Measurements from ENCODE around the gene UCKL1. TPM values are rescaled to one million over a fixed set of nuclear protein-coding genes. Genes with fewer than 3 reads are reported as not detected.

UCKL1 gene
- 10 to 100 TPM; 32.3 to 80.1 (median 52.5) TPM for total RNA-seq

- TF ChIP-seq POLR2AphosphoS5 (IDR thresholded peaks at IDR 0.05) (peak in 1 of 3 donors; percentile 27), EP300 (IDR thresholded peaks at IDR 0.05) (no peak), POLR2A (IDR thresholded peaks at IDR 0.05) (peak in 1 of 2 donors; percentile 56)
- H3K9me3 ChIP-seq, result no peaks in the 10 kb centered on the region
- peak within 1 kb of the TSS; percentile 82 for H3K4me3 ChIP-seq
- DNase-seq (ENCODE audit: low spot score in 2 of 2), result peak; percentile 95
- peak within 1 kb of the TSS; percentile 91 for H3K27ac ChIP-seq
- peaks cover 22% of the 10 kb centered on the region for H3K36me3 ChIP-seq
- no peaks in the 10 kb centered on the region for H3K27me3 ChIP-seq
- H3K4me1 ChIP-seq, result peaks cover 66% of the 10 kb centered on the region
- 2% methylated on average over 22 of the region's 105 CpGs for WGBS
These were observed at the start of gene UCKL1 for GRCh38 chr20:63955827-63956663. TSS of gene UCKL1 (minus strand) at chr20:63956416. CDS start at chr20:63956372, 44 bp downstream.

GRCh38 chr20:64005394-64005793 lies 49.2 kb upstream of the UCKL1 start:
- H3K27me3 ChIP-seq, result no peaks in the 10 kb centered on the region
- DNase-seq (ENCODE audit: low spot score in 2 of 2), result no peak
- H3K9me3 ChIP-seq, result no peaks in the 10 kb centered on the region
- H3K4me3 ChIP-seq, result no peak overlapping the region
- peaks cover 84% of the 10 kb centered on the region for H3K36me3 ChIP-seq
- 87% methylated on average over 6 of the region's 6 CpGs for WGBS
- TF ChIP-seq CTCF (IDR thresholded peaks at IDR 0.05), result no peak
- TF ChIP-seq EP300 (IDR thresholded peaks at IDR 0.05), result no peak
- no peak for TF ChIP-seq POLR2A (IDR thresholded peaks at IDR 0.05)
- no peak for TF ChIP-seq POLR2AphosphoS5 (IDR thresholded peaks at IDR 0.05)
- H3K4me1 ChIP-seq, result peaks cover 19% of the 10 kb centered on the region
- H3K27ac ChIP-seq, result no peak overlapping the region

GRCh38 chr20:64003960-64004725 lies 47.9 kb upstream of the UCKL1 start:
- H3K9me3 ChIP-seq, result no peaks in the 10 kb centered on the region
- H3K4me3 ChIP-seq, result no peak overlapping the region
- WGBS, result 51% methylated on average over 5 of the region's 7 CpGs
- DNase-seq (ENCODE audit: low spot score in 2 of 2), result no peak
- no peak overlapping the region for H3K27ac ChIP-seq
- TF ChIP-seq POLR2A (IDR thresholded peaks at IDR 0.05) (no peak), EP300 (IDR thresholded peaks at IDR 0.05) (no peak), POLR2AphosphoS5 (IDR thresholded peaks at IDR 0.05) (no peak)
- peaks cover 89% of the 10 kb centered on the region for H3K36me3 ChIP-seq
- peaks cover 19% of the 10 kb centered on the region for H3K4me1 ChIP-seq
- H3K27me3 ChIP-seq, result no peaks in the 10 kb centered on the region

GRCh38 chr20:64001607-64002011 lies 45.4 kb upstream of the UCKL1 start:
- DNase-seq (ENCODE audit: low spot score in 2 of 2), result no peak
- TF ChIP-seq POLR2AphosphoS5 (IDR thresholded peaks at IDR 0.05) (no peak), POLR2A (IDR thresholded peaks at IDR 0.05) (no peak), EP300 (IDR thresholded peaks at IDR 0.05) (no peak), CTCF (IDR thresholded peaks at IDR 0.05) (no peak)
- WGBS, result 72% methylated on average over 10 of the region's 11 CpGs

GRCh38 chr20:64000906-64001305 lies 44.7 kb upstream of the UCKL1 start:
- TF ChIP-seq POLR2AphosphoS5 (IDR thresholded peaks at IDR 0.05) (no peak), EP300 (IDR thresholded peaks at IDR 0.05) (no peak), CTCF (IDR thresholded peaks at IDR 0.05) (no peak)
- Histone ChIP-seq H3K27me3 (no peaks in the 10 kb centered on the region), H3K36me3 (peaks cover 98% of the 10 kb centered on the region), H3K9me3 (no peaks in the 10 kb centered on the region), H3K4me3 (no peak overlapping the region), H3K4me1 (peaks cover 9% of the 10 kb centered on the region), H3K27ac (no peak overlapping the region)
- 89% methylated on average over 10 of the region's 12 CpGs for WGBS
- no peak for DNase-seq (ENCODE audit: low spot score in 2 of 2)

More at GRCh38 chr20:64001607-64002011, 45.4 kb upstream of the UCKL1 start:
- Histone ChIP-seq H3K27ac (no peak overlapping the region), H3K4me3 (no peak overlapping the region), H3K27me3 (no peaks in the 10 kb centered on the region), H3K4me1 (peaks cover 9% of the 10 kb centered on the region), H3K36me3 (peaks cover 93% of the 10 kb centered on the region), H3K9me3 (no peaks in the 10 kb centered on the region)

GRCh38 chr20:63982937-63983336 lies 26.7 kb upstream of the UCKL1 start:
- peaks cover 51% of the 10 kb centered on the region for H3K4me1 ChIP-seq
- no peak for TF ChIP-seq POLR2AphosphoS5 (IDR thresholded peaks at IDR 0.05)
- no peak for TF ChIP-seq POLR2A (IDR thresholded peaks at IDR 0.05)
- no peak for TF ChIP-seq EP300 (IDR thresholded peaks at IDR 0.05)
- no peak for TF ChIP-seq CTCF (IDR thresholded peaks at IDR 0.05)
- no peak for DNase-seq (ENCODE audit: low spot score in 2 of 2)
- H3K27ac ChIP-seq, result no peak overlapping the region
- H3K9me3 ChIP-seq, result no peaks in the 10 kb centered on the region
- 84% methylated on average over 14 of the region's 14 CpGs for WGBS
- H3K36me3 ChIP-seq, result peaks cover 53% of the 10 kb centered on the region
- no peak overlapping the region for H3K4me3 ChIP-seq
- no peaks in the 10 kb centered on the region for H3K27me3 ChIP-seq
